Measurements from ENCODE around the gene TRMT1.

The TRMT1 gene

DNA sequence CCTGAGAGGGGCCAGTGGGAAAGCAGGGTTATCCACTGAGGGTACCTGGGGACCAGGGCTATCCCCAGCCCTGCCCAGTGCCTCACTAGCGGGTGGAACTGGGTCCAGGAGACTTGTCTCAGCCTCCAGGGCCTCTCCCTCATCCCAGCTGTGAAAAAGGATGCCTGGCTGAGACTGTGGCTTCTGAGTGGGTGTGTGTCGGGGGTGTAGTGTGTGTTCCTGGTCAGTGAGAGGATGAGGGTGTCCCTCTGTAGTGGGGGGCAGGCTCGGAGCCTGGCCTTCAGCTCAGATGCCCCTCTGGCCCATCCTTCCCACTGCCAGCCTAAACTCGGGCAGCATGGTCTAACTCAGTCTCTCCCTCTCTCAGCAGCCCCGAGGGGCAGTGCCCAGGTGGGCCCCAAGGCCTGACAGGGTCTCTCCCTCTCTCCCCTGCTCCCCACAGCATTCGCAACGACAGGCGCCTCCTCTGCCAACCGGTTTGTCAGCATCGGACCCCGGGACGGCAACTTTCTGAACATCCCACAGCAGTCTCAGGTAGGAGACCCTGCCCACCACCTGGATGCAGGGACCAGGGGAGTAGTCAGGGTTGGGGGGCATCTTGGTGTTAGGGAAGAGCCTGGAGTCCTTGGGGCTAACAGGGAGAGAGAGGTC lies 26.6 kb downstream of the TRMT1 start:
- no peak for DNase-seq

DNA sequence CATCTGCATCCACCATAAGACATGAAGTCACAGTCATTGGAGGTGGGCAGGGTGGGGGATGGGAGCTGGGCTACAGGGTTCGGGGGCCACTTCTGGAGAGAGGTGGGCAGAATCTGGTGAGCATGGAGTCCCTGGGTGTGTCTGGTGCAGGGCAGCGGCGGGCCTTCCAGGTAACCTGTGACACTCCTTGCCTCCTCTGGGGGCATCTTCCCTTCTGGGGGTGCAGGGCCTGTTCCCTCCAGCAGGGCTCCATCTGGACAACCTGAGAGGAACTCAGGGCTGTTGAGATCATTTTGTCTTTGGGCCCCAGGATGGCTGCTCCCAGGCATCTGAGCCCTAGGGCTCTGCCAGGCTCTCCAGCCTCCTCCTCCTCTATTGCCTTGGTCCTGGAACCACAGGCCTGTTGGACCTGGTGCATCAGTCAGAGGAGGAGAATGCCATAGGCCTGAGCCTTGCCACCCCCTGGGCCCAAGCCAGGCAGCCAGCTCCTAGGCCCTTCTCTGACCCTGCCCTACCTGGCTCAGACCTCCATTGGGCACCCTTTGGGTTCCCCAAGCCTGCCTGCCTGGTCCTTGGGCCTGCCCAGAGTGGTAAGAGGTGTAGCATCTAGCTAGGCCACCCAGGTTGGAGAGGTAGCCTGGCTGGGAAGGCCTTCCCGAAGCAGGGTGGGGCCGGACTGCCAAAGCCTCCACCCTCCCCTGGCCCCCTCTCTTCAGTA lies 27.2 kb downstream of the TRMT1 start:
- no peak for DNase-seq

DNA sequence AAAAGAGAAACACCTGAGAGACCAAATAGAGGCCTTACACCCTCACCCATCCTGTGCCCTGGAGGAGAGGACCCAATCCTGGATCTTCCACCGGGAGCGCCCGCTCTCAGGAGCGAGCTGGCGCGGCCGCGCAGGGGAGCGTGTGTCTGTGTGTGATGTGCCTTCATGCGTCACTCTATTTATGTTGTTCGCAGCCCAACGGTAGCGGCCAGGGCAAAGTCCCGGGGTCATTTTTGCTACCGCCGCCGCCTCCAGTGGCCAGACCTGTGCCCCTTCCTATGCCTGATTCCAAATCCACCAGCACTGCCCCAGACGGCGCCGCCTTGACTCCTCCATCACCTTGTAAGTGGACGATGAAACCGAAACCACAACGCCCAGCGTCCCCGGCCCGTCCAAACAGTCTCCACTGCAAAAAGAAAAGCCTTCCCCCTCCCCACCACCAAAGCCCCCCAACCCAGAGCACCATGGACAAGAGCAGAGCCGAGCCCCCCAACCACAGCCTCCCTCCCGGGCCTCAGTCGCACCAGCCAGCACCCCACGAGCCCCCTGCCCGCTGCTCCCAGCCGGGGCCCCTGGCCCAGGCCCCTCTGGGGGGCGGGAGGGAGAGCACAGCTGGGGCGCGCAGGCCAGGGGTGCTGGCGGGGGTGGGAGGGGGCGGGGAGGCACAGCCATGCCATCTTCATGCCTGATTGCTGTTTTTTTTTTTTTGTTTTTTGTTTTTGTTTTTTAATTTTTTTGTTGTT lies 28.6 kb downstream of the TRMT1 start:
- no peak for DNase-seq

- DNase-seq, result no peak
Observed at GRCh38 chr19:13087295-13087694, 29.2 kb downstream of the TRMT1 start.

- no peak for DNase-seq
Observed at GRCh38 chr19:13086341-13086740, 30.2 kb downstream of the TRMT1 start.

GRCh38 chr19:13085666-13086065 lies 30.9 kb downstream of the TRMT1 start:
- no peak for DNase-seq

DNA sequence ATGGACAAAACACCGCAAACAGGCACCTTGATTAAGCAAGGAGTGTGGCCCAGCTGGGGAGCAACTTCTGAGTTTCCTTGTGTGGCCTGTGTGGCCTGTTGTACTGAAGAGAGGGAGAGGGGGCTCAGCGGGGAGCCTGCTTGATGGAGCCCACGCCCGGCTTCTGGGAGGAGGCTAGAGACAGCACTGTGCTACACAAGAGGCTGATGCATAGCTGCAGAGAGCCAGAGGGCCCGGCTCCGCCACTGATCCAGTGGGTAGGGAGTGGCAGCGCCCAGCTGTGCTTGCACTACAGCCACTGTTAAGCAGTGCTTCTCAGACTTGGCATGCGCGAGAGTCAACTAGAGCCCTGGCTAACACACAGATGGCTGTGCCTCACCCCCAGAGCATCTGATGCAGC lies 32.9 kb downstream of the TRMT1 start:
- no peak for DNase-seq

- no peak for DNase-seq
Observed at GRCh38 chr19:13083008-13083404, 33.5 kb downstream of the TRMT1 start.

GRCh38 chr19:13082192-13083007 lies 34.1 kb downstream of the TRMT1 start:
- DNase-seq, result no peak

- DNase-seq, result no peak
Observed at GRCh38 chr19:13079542-13079986, 37.0 kb downstream of the TRMT1 start.

DNA sequence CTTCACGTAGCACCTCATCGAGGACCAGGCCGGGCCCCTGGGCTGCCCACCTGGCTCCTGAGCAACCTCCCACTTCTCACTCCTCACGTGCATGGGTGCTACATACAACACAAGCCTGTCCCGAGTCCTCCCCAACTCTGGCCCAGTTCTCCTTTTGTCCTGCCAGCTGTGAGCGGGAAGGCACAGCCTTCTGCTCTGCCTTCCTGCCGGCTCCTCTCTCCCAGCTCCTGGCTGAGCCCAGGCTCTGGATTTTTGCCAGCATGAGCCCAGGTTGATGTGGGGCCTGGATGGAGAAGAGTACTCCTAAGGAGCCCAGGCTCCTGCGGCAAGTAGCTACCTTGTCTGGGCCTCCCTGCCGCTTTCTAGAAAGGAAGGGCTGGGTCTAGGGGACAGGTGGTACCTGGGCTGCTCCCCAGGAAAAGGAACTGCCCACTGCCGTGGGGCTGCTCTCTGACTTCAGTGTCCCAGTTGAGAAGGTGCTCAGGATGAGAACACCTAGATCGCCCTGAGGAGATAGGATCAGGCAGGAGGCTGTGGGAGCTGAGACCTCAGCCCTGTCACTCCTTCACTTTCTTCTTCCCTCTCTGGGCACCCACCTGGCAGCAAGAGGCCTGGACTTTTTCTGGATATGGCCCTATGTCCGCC lies 37.5 kb downstream of the TRMT1 start:
- DNase-seq, result no peak

- no peak for DNase-seq
Observed at GRCh38 chr19:13078381-13078780, 38.2 kb downstream of the TRMT1 start.

- DNase-seq, result no peak
Observed at GRCh38 chr19:13077240-13077639, 39.3 kb downstream of the TRMT1 start.

DNA sequence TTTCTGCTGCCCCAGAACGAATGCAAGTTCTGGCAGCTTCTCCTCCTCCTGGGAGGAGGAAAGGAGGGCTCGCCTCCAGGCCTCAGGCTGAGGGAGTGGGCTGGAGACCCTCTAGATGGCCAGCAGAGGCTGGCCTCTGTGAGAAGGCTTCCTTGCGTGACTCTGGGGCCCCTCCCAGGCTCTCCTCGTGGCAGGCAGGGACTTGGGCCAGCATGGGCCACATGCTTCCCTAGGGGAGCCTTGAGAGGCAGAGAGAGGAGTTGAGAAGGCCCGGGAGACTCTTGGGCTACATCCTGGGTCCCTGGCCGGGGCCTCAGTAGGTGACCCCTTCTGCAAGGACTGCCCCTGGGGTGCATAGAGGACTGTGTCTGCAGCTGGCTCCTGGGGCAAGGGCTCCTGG lies 39.8 kb downstream of the TRMT1 start:
- DNase-seq, result no peak

DNA sequence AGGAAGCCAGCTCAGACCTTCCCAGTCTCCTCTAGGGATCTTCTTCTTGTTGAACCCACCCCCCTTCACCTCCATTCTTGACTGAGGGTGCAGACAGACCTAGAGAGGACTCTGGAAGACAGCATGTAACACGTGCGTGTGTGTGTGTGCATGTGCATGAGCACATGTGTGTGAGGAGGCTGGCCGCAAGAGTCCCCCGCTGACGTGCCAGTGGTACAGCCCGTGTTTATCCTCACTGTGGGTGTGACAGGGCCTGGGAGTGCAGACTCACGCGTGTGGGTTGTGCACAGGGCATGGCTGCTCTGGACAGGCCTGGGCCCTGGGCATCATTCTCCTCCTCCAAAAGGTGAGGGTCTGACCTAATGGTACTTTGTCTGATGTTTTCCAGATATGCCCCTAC lies 40.2 kb downstream of the TRMT1 start:
- DNase-seq, result no peak

DNA sequence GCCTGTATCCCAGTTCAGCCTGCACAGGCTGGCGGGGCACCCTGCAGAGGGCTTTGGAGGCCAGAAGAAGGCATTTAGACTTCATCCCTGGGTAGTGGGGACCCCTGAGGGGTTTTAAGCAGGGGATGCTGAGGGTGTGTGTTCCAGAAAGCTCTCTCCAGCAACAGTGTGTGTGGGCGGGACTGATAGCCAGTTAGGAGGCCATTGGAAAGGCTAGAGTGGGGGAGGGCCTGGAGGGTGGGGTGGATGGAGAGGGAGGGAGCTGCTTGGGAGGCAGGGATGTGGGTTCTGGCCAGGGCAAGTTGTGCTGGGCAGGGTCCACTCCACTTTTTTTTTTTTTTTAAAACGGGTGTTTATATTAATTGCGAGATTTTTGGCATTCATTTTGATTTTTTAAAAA lies 42.2 kb downstream of the TRMT1 start:
- DNase-seq, result no peak

DNA sequence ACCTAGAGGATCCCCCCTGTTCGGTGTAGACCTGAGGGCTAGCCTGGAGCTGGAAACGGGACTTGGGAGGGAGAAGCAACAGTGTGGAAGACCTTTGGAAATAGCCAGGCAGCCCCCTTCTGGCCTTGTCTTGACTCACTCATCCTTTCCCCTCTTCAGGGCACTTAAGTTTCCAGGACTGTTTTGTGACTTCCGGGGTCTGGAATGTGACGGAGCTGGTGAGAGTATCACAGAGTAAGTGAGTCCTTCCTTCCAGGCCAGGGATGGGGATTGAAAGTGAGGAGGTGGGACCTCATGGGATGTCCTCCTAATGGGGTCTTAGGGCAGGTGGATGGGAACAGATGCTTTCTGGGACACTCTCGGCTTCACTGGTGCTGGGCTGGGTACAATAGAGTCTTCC lies 43.3 kb downstream of the TRMT1 start:
- no peak for DNase-seq

GRCh38 chr19:13072188-13072908 lies 44.2 kb downstream of the TRMT1 start:
- no peak for DNase-seq

- DNase-seq, result no peak
Observed at GRCh38 chr19:13071444-13072187, 44.9 kb downstream of the TRMT1 start.

- DNase-seq, result no peak
Observed at GRCh38 chr19:13070425-13071140, 46.0 kb downstream of the TRMT1 start.

All from effector CD8-positive, alpha-beta T cell (primary cell).